ENCODE data around the gene KRT72. TPM values are rescaled to one million over a fixed set of nuclear protein-coding genes. Genes with fewer than 3 reads are reported as not detected.
A peak's percentile ranks its signal among the peaks of the same experiment; 100 is the strongest.

KRT72 gene
- polyA plus RNA-seq, 1 donor from 2014 or later, result not detected

DNA sequence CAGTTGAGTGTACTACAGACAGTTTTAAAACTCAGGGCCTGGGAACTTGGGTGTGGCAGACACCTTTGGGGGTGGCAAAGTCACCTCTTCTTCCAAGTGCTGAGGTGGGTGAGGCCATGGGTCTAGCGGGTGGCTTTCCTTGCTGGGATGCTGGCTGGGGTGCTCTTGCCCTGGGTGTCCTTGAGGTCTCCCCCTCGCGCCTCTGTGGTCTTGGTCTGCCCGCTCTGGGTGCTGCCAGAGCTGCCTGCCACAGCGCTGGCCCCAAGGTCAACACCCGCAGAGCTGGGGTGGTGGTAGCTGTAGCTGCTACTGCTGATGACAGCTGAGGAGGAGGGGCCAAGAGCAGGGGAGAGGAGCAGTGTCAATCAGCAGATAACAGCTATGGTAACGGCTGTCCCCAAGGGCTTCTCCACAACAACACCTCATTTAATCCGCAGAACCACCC lies 34.4 kb downstream of the KRT72 start:
- no peaks in the 10 kb centered on the region for H3F3A ChIP-seq (ENCODE audit: insufficient read depth, low read length, poor library complexity, severe bottlenecking)
- peak overlapping the region; percentile 30 for H3K4me3 ChIP-seq (ENCODE audit: low read length)
- H3K27me3 ChIP-seq (ENCODE audit: insufficient read depth, low read depth, low read length), result no peaks in the 10 kb centered on the region
- H2AFZ ChIP-seq (ENCODE audit: low read depth, low read length), result no peak overlapping the region
- no peaks in the 10 kb centered on the region for H4K20me1 ChIP-seq (ENCODE audit: insufficient read depth)
- H3K27ac ChIP-seq (ENCODE audit: low read length), result no peak overlapping the region
- peak; percentile 25 for TF ChIP-seq EP300 (conservative IDR thresholded peaks at IDR 0.05; ENCODE audit: poor library complexity, severe bottlenecking)
- TF ChIP-seq, protein P1, sequence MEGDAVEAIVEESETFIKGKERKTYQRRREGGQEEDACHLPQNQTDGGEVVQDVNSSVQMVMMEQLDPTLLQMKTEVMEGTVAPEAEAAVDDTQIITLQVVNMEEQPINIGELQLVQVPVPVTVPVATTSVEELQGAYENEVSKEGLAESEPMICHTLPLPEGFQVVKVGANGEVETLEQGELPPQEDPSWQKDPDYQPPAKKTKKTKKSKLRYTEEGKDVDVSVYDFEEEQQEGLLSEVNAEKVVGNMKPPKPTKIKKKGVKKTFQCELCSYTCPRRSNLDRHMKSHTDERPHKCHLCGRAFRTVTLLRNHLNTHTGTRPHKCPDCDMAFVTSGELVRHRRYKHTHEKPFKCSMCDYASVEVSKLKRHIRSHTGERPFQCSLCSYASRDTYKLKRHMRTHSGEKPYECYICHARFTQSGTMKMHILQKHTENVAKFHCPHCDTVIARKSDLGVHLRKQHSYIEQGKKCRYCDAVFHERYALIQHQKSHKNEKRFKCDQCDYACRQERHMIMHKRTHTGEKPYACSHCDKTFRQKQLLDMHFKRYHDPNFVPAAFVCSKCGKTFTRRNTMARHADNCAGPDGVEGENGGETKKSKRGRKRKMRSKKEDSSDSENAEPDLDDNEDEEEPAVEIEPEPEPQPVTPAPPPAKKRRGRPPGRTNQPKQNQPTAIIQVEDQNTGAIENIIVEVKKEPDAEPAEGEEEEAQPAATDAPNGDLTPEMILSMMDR (IDR thresholded peaks at IDR 0.05; ENCODE audit: poor library complexity, severe bottlenecking), result no peak
- H3K9me3 ChIP-seq (ENCODE audit: low read length), result no peaks in the 10 kb centered on the region
- H3K36me3 ChIP-seq (ENCODE audit: insufficient read depth, low read length), result no peaks in the 10 kb centered on the region
- H3K9me2 ChIP-seq (ENCODE audit: insufficient read depth, low read length), result no peaks in the 10 kb centered on the region
- no peak overlapping the region for H3K9ac ChIP-seq (ENCODE audit: low read length)
- H3K4me2 ChIP-seq (ENCODE audit: low read length), result no peak overlapping the region
- no peaks in the 10 kb centered on the region for H3K79me2 ChIP-seq (replicated peaks; ENCODE audit: insufficient read depth, low read length)

DNA sequence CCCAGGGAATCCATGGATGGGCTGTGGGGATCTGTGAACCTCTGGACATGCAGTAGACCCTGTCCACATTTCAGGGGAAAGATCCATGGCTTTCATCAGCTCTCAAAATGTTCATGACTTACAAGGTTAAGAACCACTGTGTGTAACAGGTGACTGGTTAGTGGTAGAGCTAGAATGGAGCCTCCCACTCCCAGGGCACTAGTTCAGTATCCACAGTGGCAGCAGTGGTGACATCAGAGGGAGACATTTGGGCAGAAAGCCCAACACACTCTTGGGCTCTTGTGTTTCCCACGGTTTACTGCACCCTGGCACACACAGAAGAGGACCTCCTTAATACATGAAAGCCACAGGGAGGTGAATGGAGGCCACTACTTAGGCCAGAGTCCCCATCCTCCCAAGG lies 36.7 kb downstream of the KRT72 start:
- H3K9me3 ChIP-seq (ENCODE audit: low read length), result no peaks in the 10 kb centered on the region
- H3K4me3 ChIP-seq (ENCODE audit: low read length), result no peak overlapping the region
- H3K4me2 ChIP-seq (ENCODE audit: low read length), result no peak overlapping the region
- no peaks in the 10 kb centered on the region for H3K36me3 ChIP-seq (ENCODE audit: insufficient read depth, low read length)
- H3K9me2 ChIP-seq (ENCODE audit: insufficient read depth, low read length), result no peaks in the 10 kb centered on the region
- H3K27me3 ChIP-seq (ENCODE audit: insufficient read depth, low read depth, low read length), result no peaks in the 10 kb centered on the region
- H2AFZ ChIP-seq (ENCODE audit: low read depth, low read length), result no peak overlapping the region
- H3K27ac ChIP-seq (ENCODE audit: low read length), result no peak overlapping the region
- no peaks in the 10 kb centered on the region for H3F3A ChIP-seq (ENCODE audit: insufficient read depth, low read length, poor library complexity, severe bottlenecking)
- H3K79me2 ChIP-seq (replicated peaks; ENCODE audit: insufficient read depth, low read length), result no peaks in the 10 kb centered on the region
- TF ChIP-seq POLR2AphosphoS5 (IDR thresholded peaks at IDR 0.05) (no peak), RAD21 (conservative IDR thresholded peaks at IDR 0.05) (no peak)
- H3K9ac ChIP-seq (ENCODE audit: low read length), result no peak overlapping the region
- no peaks in the 10 kb centered on the region for H4K20me1 ChIP-seq (ENCODE audit: insufficient read depth)

DNA sequence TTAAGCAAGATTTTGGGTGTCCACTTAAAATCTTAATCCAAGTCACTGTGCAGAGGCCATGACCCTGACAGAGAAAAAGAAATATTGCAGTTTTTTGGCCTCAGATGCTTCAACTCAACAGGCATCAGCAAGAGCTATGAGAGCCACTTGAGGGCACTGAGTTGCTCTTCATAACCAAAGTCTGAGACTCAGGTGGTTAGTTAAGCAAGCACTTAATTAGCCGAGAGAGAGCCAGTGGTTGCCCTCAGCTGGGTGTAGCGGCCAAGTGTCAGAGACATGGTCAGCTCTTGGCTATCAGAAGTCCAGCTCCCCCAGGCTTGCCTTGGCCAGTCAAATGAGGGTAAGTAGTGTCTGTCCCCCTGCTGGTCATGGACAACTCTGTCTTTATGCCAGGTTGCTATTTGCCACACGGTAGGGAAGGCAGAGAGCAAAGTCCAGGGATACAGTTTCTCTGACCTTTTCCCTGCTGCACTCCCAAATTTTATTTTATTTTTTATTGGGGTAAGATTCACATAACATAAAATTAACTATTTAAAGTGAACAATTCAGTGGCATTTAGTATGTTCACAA lies 39.3 kb downstream of the KRT72 start:
- Histone ChIP-seq H4K20me1 (ENCODE audit: insufficient read depth) (no peaks in the 10 kb centered on the region), H3F3A (ENCODE audit: insufficient read depth, low read length, poor library complexity, severe bottlenecking) (no peaks in the 10 kb centered on the region), H3K27me3 (ENCODE audit: insufficient read depth, low read depth, low read length) (no peaks in the 10 kb centered on the region), H3K9ac (ENCODE audit: low read length) (no peak overlapping the region), H3K4me3 (ENCODE audit: low read length) (no peak overlapping the region), H3K79me2 (replicated peaks; ENCODE audit: insufficient read depth, low read length) (no peaks in the 10 kb centered on the region), H3K9me3 (ENCODE audit: low read length) (no peaks in the 10 kb centered on the region), H3K9me2 (ENCODE audit: insufficient read depth, low read length) (no peaks in the 10 kb centered on the region), H3K27ac (ENCODE audit: low read length) (no peak overlapping the region), H3K36me3 (ENCODE audit: insufficient read depth, low read length) (no peaks in the 10 kb centered on the region), H2AFZ (ENCODE audit: low read depth, low read length) (no peak overlapping the region), H3K4me2 (ENCODE audit: low read length) (no peak overlapping the region)
- no peak for TF ChIP-seq EZH2 (IDR thresholded peaks at IDR 0.05; ENCODE audit: borderline replicate concordance, insufficient read depth, low read length, poor library complexity, severe bottlenecking)
- TF ChIP-seq, protein P2, sequence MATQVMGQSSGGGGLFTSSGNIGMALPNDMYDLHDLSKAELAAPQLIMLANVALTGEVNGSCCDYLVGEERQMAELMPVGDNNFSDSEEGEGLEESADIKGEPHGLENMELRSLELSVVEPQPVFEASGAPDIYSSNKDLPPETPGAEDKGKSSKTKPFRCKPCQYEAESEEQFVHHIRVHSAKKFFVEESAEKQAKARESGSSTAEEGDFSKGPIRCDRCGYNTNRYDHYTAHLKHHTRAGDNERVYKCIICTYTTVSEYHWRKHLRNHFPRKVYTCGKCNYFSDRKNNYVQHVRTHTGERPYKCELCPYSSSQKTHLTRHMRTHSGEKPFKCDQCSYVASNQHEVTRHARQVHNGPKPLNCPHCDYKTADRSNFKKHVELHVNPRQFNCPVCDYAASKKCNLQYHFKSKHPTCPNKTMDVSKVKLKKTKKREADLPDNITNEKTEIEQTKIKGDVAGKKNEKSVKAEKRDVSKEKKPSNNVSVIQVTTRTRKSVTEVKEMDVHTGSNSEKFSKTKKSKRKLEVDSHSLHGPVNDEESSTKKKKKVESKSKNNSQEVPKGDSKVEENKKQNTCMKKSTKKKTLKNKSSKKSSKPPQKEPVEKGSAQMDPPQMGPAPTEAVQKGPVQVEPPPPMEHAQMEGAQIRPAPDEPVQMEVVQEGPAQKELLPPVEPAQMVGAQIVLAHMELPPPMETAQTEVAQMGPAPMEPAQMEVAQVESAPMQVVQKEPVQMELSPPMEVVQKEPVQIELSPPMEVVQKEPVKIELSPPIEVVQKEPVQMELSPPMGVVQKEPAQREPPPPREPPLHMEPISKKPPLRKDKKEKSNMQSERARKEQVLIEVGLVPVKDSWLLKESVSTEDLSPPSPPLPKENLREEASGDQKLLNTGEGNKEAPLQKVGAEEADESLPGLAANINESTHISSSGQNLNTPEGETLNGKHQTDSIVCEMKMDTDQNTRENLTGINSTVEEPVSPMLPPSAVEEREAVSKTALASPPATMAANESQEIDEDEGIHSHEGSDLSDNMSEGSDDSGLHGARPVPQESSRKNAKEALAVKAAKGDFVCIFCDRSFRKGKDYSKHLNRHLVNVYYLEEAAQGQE (IDR thresholded peaks at IDR 0.05; ENCODE audit: borderline replicate concordance), result no peak
